ENCODE results near the gene ENO1. TPM values are rescaled to one million over a fixed set of nuclear protein-coding genes. Genes with fewer than 3 reads are reported as not detected.

Gene ENO1
- total and polyA plus RNA-seq, 12 donors, result 73.3 to 581 (median 141) TPM

DNA sequence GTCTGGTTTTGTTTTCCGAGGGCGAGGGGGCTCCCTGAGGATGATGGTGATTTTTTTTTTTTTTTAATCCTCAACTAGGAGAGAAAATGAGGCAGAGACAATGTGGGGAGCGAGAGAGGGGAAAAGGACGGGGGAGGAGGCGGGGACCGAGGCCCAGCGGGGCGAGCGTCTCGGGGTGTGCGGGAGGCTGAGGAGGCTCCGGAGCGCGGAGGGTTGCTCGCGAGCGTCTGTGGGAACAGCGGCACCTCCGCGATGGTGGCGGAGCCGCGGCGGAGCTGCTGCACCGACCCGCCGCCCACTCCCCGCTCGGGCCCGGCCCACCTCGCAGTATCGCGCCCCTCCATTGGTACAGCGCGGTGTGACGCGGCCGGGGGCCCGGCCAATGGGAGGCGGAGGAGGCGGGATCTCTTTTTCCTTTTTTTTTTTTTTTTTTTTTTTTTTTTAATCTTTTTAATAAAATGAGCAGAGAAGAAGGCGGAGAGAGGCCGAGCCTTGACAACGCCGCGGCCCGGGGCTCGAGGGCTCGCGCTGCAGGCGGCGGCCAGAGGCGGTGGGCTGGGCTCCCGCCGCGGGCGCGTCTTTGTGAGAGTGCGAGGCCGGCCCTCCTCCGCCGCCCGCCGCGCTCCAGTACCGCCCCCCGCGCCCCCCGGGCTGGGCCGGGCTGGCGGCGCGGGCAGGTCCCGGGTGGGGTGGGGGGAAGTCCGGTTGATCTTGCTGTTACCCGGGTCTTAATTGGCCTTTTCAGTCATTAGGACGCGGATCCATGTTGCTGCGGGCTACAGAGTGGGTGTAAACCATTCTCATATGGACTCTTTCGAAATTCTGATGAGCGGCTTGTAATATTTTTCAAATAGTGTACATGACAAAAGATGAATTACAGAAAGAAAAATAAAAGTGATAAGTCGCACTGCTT lies 60.8 kb downstream of the ENO1 start, which contains the start of gene RERE:
Gene RERE, minus strand, starts transcription at position 229 of the 913 bp plus-strand sequence.
- no peaks in the 10 kb centered on the region for H3K27me3 ChIP-seq
- TF ChIP-seq, protein P1, sequence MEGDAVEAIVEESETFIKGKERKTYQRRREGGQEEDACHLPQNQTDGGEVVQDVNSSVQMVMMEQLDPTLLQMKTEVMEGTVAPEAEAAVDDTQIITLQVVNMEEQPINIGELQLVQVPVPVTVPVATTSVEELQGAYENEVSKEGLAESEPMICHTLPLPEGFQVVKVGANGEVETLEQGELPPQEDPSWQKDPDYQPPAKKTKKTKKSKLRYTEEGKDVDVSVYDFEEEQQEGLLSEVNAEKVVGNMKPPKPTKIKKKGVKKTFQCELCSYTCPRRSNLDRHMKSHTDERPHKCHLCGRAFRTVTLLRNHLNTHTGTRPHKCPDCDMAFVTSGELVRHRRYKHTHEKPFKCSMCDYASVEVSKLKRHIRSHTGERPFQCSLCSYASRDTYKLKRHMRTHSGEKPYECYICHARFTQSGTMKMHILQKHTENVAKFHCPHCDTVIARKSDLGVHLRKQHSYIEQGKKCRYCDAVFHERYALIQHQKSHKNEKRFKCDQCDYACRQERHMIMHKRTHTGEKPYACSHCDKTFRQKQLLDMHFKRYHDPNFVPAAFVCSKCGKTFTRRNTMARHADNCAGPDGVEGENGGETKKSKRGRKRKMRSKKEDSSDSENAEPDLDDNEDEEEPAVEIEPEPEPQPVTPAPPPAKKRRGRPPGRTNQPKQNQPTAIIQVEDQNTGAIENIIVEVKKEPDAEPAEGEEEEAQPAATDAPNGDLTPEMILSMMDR (IDR thresholded peaks at IDR 0.05), result peak in 5 of 9 donors; percentile 6 to 39 (median 23)
- H3K27ac ChIP-seq, result peak within 1 kb of the TSS; percentile 86 to 98 (median 94)
- no peaks in the 10 kb centered on the region for H3K9me3 ChIP-seq
- peak within 1 kb of the TSS; percentile 37 to 89 (median 82) for H3K4me3 ChIP-seq
- H3K36me3 ChIP-seq, result no peaks in the 10 kb centered on the region
- peak; percentile 98 to 99 (median 99) for ATAC-seq
- intact Hi-C loops (cut with DNase I), result loop anchor here in 3 of 10 donors (5.0 kb wide), 2 partner anchors 35 to 40 kb away; no protein-coding TSS in a partner anchor
- peak; percentile 93 to 96 for DNase-seq
- peaks cover 0 to 59% (median 42%) of the 10 kb centered on the region in 9 donors for H3K4me1 ChIP-seq
- 0 to 1% methylated on average over 76 to 82 of the region's 82 CpGs for WGBS, 2 donors

DNA sequence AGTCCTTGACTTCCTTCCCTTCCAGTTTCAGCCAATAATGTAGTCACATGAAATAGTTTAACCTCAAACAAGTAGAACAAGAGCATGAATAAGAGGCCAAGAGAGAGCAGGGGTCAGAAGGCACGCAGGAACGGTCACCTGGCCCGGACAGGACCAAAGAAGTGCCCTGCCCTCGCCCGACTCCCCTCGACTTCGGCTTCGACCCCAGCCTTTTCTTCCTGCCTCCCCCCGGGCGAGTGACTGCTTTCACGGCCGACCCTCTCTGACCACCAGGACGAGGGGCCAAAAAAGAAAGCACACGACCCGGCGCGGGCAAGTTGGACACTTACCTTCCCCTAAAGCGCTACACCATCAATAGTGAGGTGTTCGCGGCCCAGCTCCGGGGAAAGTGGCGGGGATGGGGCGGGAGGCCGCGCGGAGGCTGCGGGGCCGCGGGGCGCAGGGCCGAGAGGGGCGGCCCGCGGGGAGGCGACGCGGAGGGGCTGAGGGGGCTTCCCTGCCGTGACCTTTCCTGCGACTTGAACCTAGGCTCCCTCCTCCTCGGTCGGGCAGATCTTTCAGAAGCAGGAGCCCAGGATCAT lies 61.6 kb downstream of the ENO1 start:
- ATAC-seq (peak in 7 of 8 donors; percentile 16 to 66 (median 23)), DNase-seq (peak in 1 of 2 donors; percentile 28)
- WGBS, 2 donors, result 0 to 1% methylated on average over 41 of the region's 41 CpGs
- intact Hi-C loops (cut with DNase I), result loop anchor here in 3 of 10 donors (5.0 kb wide), 2 partner anchors 35 to 40 kb away; no protein-coding TSS in a partner anchor
- no peaks in the 10 kb centered on the region for H3K9me3 ChIP-seq
- TF ChIP-seq, protein P1 (IDR thresholded peaks at IDR 0.05), result no peak
- H3K27ac ChIP-seq, result peak overlapping the region; percentile 86 to 98 (median 94)
- H3K4me3 ChIP-seq, result peak overlapping the region; percentile 37 to 89 (median 82)
- no peaks in the 10 kb centered on the region for H3K27me3 ChIP-seq
- H3K4me1 ChIP-seq, result peaks cover 0 to 57% (median 36%) of the 10 kb centered on the region in 9 donors
- no peaks in the 10 kb centered on the region for H3K36me3 ChIP-seq

DNA sequence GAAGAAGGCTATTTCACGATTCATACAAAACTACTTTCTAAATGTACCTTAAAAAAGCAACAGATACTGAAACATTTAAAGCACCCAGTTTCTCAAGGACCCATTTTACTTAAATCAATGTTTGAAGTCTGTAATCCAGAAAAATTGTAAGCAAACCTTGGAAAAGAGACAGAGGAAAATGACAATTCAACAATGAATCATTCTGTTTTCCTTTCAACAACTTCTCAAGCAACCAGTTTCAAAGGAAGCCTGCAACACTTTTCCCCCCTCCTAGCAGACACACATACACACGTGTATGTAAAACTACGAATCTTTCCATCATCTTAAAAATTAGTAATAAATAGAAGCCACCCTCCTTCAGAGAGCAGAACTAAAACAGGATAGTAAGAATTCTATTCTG lies 62.2 kb downstream of the ENO1 start:
- no peaks in the 10 kb centered on the region for H3K9me3 ChIP-seq
- H3K4me1 ChIP-seq, result peaks cover 0 to 59% (median 36%) of the 10 kb centered on the region in 9 donors
- TF ChIP-seq, protein P1 (IDR thresholded peaks at IDR 0.05), result no peak
- DNase-seq, result no peak
- H3K27me3 ChIP-seq, result no peaks in the 10 kb centered on the region
- H3K4me3 ChIP-seq, result peak overlapping the region; percentile 37 to 89 (median 82)
- WGBS, 2 donors, result 2 to 3% methylated on average over 3 of the region's 3 CpGs
- no peaks in the 10 kb centered on the region for H3K36me3 ChIP-seq
- ATAC-seq, result no peak
- intact Hi-C loops (cut with DNase I), result loop anchor here in 3 of 10 donors (5.0 kb wide), 2 partner anchors 36 to 41 kb away; no protein-coding TSS in a partner anchor
- peak overlapping the region; percentile 86 to 98 (median 94) for H3K27ac ChIP-seq

DNA sequence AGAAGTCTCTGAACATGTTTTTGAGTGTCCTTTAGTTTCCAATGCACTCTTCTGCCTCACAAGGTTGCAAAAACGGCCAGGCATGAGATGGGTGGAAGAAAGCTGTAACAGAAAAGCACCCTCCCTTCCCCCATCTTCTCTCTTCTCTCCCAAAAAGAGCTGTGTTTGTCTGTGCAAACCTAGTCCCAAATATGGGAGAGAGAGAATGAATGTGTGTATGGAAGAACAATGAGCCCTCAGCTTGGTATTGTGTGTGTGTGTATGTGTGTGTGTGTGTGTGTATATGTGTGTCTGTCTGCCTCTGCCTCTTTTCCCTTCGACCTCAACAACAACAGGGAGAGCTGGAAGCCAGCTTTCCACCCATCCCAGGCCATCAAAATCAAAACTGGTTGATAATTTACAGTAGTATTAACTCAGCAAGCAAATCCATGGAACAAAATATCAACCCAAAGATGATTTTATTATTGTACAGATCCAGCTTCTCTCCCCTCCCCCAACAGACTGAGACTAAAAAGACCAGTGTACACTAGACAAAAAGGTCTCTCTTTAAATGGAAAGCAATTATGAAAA lies 62.8 kb downstream of the ENO1 start:
- Histone ChIP-seq H3K4me1 (peaks cover 0 to 60% (median 36%) of the 10 kb centered on the region in 9 donors), H3K27ac (peak overlapping the region in 8 of 10 donors; percentile 52 to 98 (median 96)), H3K27me3 (no peaks in the 10 kb centered on the region), H3K9me3 (no peaks in the 10 kb centered on the region), H3K4me3 (peak overlapping the region in 9 of 10 donors; percentile 69 to 89 (median 83)), H3K36me3 (no peaks in the 10 kb centered on the region)
- whole genome bisulfite sequencing, 2 donors, result 2 to 3% methylated on average over 2 of the region's 2 CpGs
- intact Hi-C loops (cut with DNase I), result loop anchor here in 3 of 10 donors (5.0 kb wide), 2 partner anchors 37 to 42 kb away; no protein-coding TSS in a partner anchor
- ATAC-seq (no peak), DNase-seq (no peak)
- TF ChIP-seq, protein P1 (IDR thresholded peaks at IDR 0.05), result no peak
